ENCODE measurements around the gene IGF1. TPM values are rescaled to one million over a fixed set of nuclear protein-coding genes. Genes with fewer than 3 reads are reported as not detected.

IGF1 gene
- total RNA-seq, 1 experiment from 2014 or later = not detected

GRCh38 chr12:102503056-102503681 is 22.8 kb upstream of the IGF1 start (continued):
- no peak for TF ChIP-seq ZNF671 (CRISPR knock-in tag; IDR thresholded peaks at IDR 0.05)
- no peak for TF ChIP-seq MAX (CRISPR knock-in tag; IDR thresholded peaks at IDR 0.05)

DNA sequence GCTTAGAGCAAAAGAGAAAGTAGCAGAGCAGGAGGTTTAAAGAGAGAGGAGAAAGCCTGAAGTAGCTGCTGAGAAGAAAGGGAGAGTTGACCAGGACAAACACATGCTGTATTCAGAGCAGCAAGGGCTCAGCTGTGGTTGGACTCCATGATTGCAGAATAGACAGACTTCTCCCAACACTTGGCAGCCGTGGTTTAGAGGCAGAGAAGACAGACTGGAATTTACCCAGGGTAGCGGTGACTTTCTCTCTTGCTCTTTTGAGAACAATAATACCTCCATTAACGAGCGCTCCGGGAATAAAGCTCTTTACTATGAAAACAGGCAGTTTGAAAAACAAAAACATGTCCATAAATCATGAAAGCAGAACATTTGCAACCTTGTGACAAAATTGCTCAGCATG is 21.4 kb upstream of the IGF1 start:
- H3K27ac Mint-ChIP-seq = no peak overlapping the region
- no peak for DNase-seq (ENCODE audit: low spot score)
- TF ChIP-seq FOXK1 (CRISPR knock-in tag; IDR thresholded peaks at IDR 0.05) (no peak), TEAD1 (CRISPR knock-in tag; IDR thresholded peaks at IDR 0.05) (no peak), HMGXB4 (CRISPR knock-in tag; IDR thresholded peaks at IDR 0.05) (no peak), GRHL2 (CRISPR knock-in tag; IDR thresholded peaks at IDR 0.05; ENCODE audit: insufficient replicate concordance, severe bottlenecking) (no peak), TP53 (CRISPR knock-in tag; IDR thresholded peaks at IDR 0.05) (no peak), ETV6 (CRISPR knock-in tag; IDR thresholded peaks at IDR 0.05) (no peak), ELF4 (CRISPR knock-in tag; IDR thresholded peaks at IDR 0.05; ENCODE audit: low read depth) (no peak), ESRRA (CRISPR knock-in tag; IDR thresholded peaks at IDR 0.05; ENCODE audit: borderline replicate concordance) (no peak), ZBTB21 (CRISPR knock-in tag; IDR thresholded peaks at IDR 0.05; ENCODE audit: borderline replicate concordance) (no peak), NR2C2 (CRISPR knock-in tag; IDR thresholded peaks at IDR 0.05) (no peak), ZMAT4 (CRISPR knock-in tag; IDR thresholded peaks at IDR 0.05) (no peak), ZNF512 (CRISPR knock-in tag; IDR thresholded peaks at IDR 0.05; ENCODE audit: borderline replicate concordance) (no peak), EMX1 (CRISPR knock-in tag; IDR thresholded peaks at IDR 0.05) (no peak), NFYB (CRISPR knock-in tag; conservative IDR thresholded peaks at IDR 0.05; ENCODE audit: low read depth) (no peak)
- TF ChIP-seq, protein P1, sequence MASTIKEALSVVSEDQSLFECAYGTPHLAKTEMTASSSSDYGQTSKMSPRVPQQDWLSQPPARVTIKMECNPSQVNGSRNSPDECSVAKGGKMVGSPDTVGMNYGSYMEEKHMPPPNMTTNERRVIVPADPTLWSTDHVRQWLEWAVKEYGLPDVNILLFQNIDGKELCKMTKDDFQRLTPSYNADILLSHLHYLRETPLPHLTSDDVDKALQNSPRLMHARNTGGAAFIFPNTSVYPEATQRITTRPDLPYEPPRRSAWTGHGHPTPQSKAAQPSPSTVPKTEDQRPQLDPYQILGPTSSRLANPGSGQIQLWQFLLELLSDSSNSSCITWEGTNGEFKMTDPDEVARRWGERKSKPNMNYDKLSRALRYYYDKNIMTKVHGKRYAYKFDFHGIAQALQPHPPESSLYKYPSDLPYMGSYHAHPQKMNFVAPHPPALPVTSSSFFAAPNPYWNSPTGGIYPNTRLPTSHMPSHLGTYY (CRISPR knock-in tag; IDR thresholded peaks at IDR 0.05) = no peak
- TF ChIP-seq, protein P2, sequence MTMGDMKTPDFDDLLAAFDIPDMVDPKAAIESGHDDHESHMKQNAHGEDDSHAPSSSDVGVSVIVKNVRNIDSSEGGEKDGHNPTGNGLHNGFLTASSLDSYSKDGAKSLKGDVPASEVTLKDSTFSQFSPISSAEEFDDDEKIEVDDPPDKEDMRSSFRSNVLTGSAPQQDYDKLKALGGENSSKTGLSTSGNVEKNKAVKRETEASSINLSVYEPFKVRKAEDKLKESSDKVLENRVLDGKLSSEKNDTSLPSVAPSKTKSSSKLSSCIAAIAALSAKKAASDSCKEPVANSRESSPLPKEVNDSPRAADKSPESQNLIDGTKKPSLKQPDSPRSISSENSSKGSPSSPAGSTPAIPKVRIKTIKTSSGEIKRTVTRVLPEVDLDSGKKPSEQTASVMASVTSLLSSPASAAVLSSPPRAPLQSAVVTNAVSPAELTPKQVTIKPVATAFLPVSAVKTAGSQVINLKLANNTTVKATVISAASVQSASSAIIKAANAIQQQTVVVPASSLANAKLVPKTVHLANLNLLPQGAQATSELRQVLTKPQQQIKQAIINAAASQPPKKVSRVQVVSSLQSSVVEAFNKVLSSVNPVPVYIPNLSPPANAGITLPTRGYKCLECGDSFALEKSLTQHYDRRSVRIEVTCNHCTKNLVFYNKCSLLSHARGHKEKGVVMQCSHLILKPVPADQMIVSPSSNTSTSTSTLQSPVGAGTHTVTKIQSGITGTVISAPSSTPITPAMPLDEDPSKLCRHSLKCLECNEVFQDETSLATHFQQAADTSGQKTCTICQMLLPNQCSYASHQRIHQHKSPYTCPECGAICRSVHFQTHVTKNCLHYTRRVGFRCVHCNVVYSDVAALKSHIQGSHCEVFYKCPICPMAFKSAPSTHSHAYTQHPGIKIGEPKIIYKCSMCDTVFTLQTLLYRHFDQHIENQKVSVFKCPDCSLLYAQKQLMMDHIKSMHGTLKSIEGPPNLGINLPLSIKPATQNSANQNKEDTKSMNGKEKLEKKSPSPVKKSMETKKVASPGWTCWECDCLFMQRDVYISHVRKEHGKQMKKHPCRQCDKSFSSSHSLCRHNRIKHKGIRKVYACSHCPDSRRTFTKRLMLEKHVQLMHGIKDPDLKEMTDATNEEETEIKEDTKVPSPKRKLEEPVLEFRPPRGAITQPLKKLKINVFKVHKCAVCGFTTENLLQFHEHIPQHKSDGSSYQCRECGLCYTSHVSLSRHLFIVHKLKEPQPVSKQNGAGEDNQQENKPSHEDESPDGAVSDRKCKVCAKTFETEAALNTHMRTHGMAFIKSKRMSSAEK (CRISPR knock-in tag; IDR thresholded peaks at IDR 0.05; ENCODE audit: borderline replicate concordance) = no peak
- TF ChIP-seq, protein P3, sequence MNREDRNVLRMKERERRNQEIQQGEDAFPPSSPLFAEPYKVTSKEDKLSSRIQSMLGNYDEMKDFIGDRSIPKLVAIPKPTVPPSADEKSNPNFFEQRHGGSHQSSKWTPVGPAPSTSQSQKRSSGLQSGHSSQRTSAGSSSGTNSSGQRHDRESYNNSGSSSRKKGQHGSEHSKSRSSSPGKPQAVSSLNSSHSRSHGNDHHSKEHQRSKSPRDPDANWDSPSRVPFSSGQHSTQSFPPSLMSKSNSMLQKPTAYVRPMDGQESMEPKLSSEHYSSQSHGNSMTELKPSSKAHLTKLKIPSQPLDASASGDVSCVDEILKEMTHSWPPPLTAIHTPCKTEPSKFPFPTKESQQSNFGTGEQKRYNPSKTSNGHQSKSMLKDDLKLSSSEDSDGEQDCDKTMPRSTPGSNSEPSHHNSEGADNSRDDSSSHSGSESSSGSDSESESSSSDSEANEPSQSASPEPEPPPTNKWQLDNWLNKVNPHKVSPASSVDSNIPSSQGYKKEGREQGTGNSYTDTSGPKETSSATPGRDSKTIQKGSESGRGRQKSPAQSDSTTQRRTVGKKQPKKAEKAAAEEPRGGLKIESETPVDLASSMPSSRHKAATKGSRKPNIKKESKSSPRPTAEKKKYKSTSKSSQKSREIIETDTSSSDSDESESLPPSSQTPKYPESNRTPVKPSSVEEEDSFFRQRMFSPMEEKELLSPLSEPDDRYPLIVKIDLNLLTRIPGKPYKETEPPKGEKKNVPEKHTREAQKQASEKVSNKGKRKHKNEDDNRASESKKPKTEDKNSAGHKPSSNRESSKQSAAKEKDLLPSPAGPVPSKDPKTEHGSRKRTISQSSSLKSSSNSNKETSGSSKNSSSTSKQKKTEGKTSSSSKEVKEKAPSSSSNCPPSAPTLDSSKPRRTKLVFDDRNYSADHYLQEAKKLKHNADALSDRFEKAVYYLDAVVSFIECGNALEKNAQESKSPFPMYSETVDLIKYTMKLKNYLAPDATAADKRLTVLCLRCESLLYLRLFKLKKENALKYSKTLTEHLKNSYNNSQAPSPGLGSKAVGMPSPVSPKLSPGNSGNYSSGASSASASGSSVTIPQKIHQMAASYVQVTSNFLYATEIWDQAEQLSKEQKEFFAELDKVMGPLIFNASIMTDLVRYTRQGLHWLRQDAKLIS (CRISPR knock-in tag; IDR thresholded peaks at IDR 0.05; ENCODE audit: borderline replicate concordance) = no peak
- 0 out of 2 replicates have a peak, but pooled peaks cover 2% of the 10 kb centered on the region for H3K36me3 Mint-ChIP-seq
- ChIA-PET POLR2A (no interaction called here), CTCF (interaction anchor here (0.8 to 1.2 kb wide), 3 partner anchors 12 to 315 kb away, joined by 3 to 4 read pairs (median 4); no protein-coding TSS in a partner anchor)
- H3K27me3 Mint-ChIP-seq (ENCODE audit: low read depth) = no peaks in the 10 kb centered on the region
- no peak overlapping the region for H3K4me3 Mint-ChIP-seq
- H3K4me1 Mint-ChIP-seq = no peaks in the 10 kb centered on the region
- peaks cover 15% of the 10 kb centered on the region for H3K9me3 Mint-ChIP-seq
- ATAC-seq = no peak

Measured in WTC11 (cell line).